ENCODE results near the gene METTL24.

METTL24 gene

DNA sequence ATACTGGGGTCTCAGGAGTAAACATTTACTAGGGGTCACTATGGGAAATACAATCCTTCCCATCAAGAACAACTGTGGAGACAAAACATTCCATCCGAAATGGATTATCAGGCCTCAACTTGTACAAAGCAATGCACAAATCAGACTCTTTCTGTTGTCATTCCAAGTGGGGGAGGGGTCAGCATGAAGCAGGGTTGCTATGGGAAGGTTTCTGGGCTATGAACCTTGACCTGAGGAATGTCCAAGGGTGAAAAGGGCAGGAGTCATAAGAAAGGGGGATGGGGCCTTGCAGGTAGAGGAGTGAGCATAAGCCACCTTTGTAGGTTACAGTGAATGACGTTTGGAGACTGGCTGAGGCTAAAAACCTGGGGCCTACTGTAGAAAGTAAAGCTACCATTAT, 3.1 kb downstream of the METTL24 start:
- no peak overlapping the region for H2AFZ ChIP-seq (ENCODE audit: low read length)
- no peaks in the 10 kb centered on the region for H4K20me1 ChIP-seq (ENCODE audit: insufficient read depth, low read length, poor library complexity, severe bottlenecking)
- no peak overlapping the region for H3K4me3 ChIP-seq (ENCODE audit: low read length, poor library complexity, severe bottlenecking)
- no peaks in the 10 kb centered on the region for H3K9me2 ChIP-seq (replicated peaks; ENCODE audit: low read depth, low read length)
- peaks cover 5% of the 10 kb centered on the region for H3K4me1 ChIP-seq (ENCODE audit: insufficient read depth, low read length, poor library complexity, severe bottlenecking)
- no peak overlapping the region for H3K4me2 ChIP-seq (ENCODE audit: low read depth, low read length, poor library complexity, severe bottlenecking)
- no peaks in the 10 kb centered on the region for H3K36me3 ChIP-seq (ENCODE audit: insufficient read depth, low read length)
- no peaks in the 10 kb centered on the region for H3K27me3 ChIP-seq (ENCODE audit: insufficient read depth, low read length, poor library complexity, severe bottlenecking)
- H3K79me2 ChIP-seq (ENCODE audit: insufficient read depth, low read length) = no peaks in the 10 kb centered on the region
- H3K9ac ChIP-seq (ENCODE audit: low read depth, low read length, poor library complexity, severe bottlenecking) = no peak overlapping the region
- TF ChIP-seq EZH2phosphoT487 (IDR thresholded peaks at IDR 0.05; ENCODE audit: borderline replicate concordance) = no peak
- TF ChIP-seq, protein P1, sequence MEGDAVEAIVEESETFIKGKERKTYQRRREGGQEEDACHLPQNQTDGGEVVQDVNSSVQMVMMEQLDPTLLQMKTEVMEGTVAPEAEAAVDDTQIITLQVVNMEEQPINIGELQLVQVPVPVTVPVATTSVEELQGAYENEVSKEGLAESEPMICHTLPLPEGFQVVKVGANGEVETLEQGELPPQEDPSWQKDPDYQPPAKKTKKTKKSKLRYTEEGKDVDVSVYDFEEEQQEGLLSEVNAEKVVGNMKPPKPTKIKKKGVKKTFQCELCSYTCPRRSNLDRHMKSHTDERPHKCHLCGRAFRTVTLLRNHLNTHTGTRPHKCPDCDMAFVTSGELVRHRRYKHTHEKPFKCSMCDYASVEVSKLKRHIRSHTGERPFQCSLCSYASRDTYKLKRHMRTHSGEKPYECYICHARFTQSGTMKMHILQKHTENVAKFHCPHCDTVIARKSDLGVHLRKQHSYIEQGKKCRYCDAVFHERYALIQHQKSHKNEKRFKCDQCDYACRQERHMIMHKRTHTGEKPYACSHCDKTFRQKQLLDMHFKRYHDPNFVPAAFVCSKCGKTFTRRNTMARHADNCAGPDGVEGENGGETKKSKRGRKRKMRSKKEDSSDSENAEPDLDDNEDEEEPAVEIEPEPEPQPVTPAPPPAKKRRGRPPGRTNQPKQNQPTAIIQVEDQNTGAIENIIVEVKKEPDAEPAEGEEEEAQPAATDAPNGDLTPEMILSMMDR (conservative IDR thresholded peaks at IDR 0.05; ENCODE audit: low read length) = no peak
- H3K9me3 ChIP-seq (ENCODE audit: insufficient read depth, low read depth, low read length) = no peaks in the 10 kb centered on the region
- H3F3A ChIP-seq (ENCODE audit: low read depth) = no peaks in the 10 kb centered on the region

DNA sequence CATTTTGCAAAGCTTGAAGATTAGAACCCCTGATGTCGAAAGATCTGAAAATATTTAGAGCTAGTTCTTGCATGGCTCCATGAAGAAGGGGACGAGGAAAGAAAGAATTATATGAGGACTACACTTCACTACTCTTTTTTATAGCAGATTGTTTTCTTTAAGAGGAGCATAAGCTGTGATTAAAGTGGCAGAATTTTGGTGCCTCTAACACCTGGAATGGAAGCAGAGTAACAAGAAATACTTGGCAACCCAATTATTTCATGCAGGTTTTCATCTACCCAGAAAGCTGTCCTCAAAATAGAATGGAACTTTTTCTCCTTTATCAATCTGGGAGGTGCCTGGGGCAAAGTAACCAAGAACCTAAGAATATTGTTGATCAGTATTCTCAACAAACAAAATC, 4.0 kb downstream of the METTL24 start:
- Histone ChIP-seq H3K79me2 (ENCODE audit: insufficient read depth, low read length) (no peaks in the 10 kb centered on the region), H3F3A (ENCODE audit: low read depth) (no peaks in the 10 kb centered on the region), H3K4me1 (ENCODE audit: insufficient read depth, low read length, poor library complexity, severe bottlenecking) (peaks cover 4% of the 10 kb centered on the region), H2AFZ (ENCODE audit: low read length) (no peak overlapping the region), H4K20me1 (ENCODE audit: insufficient read depth, low read length, poor library complexity, severe bottlenecking) (no peaks in the 10 kb centered on the region), H3K27me3 (ENCODE audit: insufficient read depth, low read length, poor library complexity, severe bottlenecking) (no peaks in the 10 kb centered on the region), H3K9me2 (replicated peaks; ENCODE audit: low read depth, low read length) (no peaks in the 10 kb centered on the region), H3K9me3 (ENCODE audit: insufficient read depth, low read depth, low read length) (no peaks in the 10 kb centered on the region), H3K4me3 (ENCODE audit: low read length, poor library complexity, severe bottlenecking) (no peak overlapping the region), H3K4me2 (ENCODE audit: low read depth, low read length, poor library complexity, severe bottlenecking) (no peak overlapping the region), H3K36me3 (ENCODE audit: insufficient read depth, low read length) (no peaks in the 10 kb centered on the region), H3K9ac (ENCODE audit: low read depth, low read length, poor library complexity, severe bottlenecking) (no peak overlapping the region)
- no peak for TF ChIP-seq EZH2phosphoT487 (IDR thresholded peaks at IDR 0.05; ENCODE audit: borderline replicate concordance)
- TF ChIP-seq, protein P1 (conservative IDR thresholded peaks at IDR 0.05; ENCODE audit: low read length) = no peak

DNA sequence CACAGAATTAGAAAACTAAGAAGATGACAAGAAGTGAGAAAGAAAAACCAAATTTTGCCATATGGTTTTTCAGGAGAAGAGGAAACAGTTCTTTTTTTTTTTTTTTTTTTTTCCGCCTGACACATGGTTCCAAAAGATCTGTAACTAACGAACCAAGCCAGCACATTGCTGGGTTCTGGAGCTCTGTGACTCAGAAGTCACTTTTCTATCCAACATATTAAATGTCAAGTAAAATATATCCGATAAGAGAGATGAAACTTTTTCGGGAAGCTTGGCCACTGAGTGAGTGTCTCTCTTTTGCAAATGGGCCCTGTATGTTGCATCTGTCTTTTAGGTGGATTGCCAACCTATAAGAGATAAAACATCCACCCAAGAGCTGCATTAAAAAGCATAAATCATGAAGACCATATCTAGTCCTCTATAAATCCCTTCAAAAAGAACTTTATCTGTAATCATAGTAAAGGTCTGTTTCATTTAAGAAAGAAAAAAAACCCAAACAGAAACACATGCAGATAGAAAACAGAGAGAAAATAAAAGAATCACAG, 4.6 kb downstream of the METTL24 start:
- H3K4me3 ChIP-seq (ENCODE audit: low read length, poor library complexity, severe bottlenecking) = no peak overlapping the region
- H4K20me1 ChIP-seq (ENCODE audit: insufficient read depth, low read length, poor library complexity, severe bottlenecking) = no peaks in the 10 kb centered on the region
- no peaks in the 10 kb centered on the region for H3K9me2 ChIP-seq (replicated peaks; ENCODE audit: low read depth, low read length)
- H3K9me3 ChIP-seq (ENCODE audit: insufficient read depth, low read depth, low read length) = no peaks in the 10 kb centered on the region
- H3K9ac ChIP-seq (ENCODE audit: low read depth, low read length, poor library complexity, severe bottlenecking) = no peak overlapping the region
- no peaks in the 10 kb centered on the region for H3K27me3 ChIP-seq (ENCODE audit: insufficient read depth, low read length, poor library complexity, severe bottlenecking)
- H3K36me3 ChIP-seq (ENCODE audit: insufficient read depth, low read length) = no peaks in the 10 kb centered on the region
- H3K4me1 ChIP-seq (ENCODE audit: insufficient read depth, low read length, poor library complexity, severe bottlenecking) = peaks cover 4% of the 10 kb centered on the region
- H2AFZ ChIP-seq (ENCODE audit: low read length) = no peak overlapping the region
- TF ChIP-seq, protein P1 (conservative IDR thresholded peaks at IDR 0.05; ENCODE audit: low read length) = no peak
- TF ChIP-seq EZH2phosphoT487 (IDR thresholded peaks at IDR 0.05; ENCODE audit: borderline replicate concordance) = no peak
- no peak overlapping the region for H3K4me2 ChIP-seq (ENCODE audit: low read depth, low read length, poor library complexity, severe bottlenecking)
- no peaks in the 10 kb centered on the region for H3F3A ChIP-seq (ENCODE audit: low read depth)
- H3K79me2 ChIP-seq (ENCODE audit: insufficient read depth, low read length) = no peaks in the 10 kb centered on the region
